Astrocyte of the spinal cord (primary cell): ENCODE data around the gene CDKAL1.

Experiments used
- DNase-seq: peaks from one replicate; pipeline ENCODE4 v3.0.0; 2011; ENCODE audit warnings: low read depth, low spot score
- H3K4me3 ChIP-seq: 2 replicates; pipeline ENCODE4 v1.5.1; 2011; ENCODE audit warnings: low read depth, mild to moderate bottlenecking, low read length, moderate library complexity
- CTCF ChIP-seq: IDR thresholded peaks from 2 replicates; pipeline ENCODE4 v1.5.1; 2012; ENCODE audit warnings: low read depth, mild to moderate bottlenecking, low read length, inconsistent platforms
- in situ Hi-C: cut with HindIII; loops from 2 replicates; pipeline ENCODE4 v1.10.0; 2017; ENCODE audit warnings: low sequenced_read_pairs

CDKAL1 gene

GRCh38 chr6:20693466-20694063 lies 159.3 kb downstream of the CDKAL1 start:
- in situ Hi-C loops, result no loop called here
- DNase-seq, result no peak
- no peak overlapping the region for H3K4me3 ChIP-seq
- TF ChIP-seq CTCF, result no peak

- H3K4me3 ChIP-seq, result no peak overlapping the region
- DNase-seq, result peak; percentile 47
- in situ Hi-C loops, result no loop called here
- no peak for TF ChIP-seq CTCF
Observed at GRCh38 chr6:20696676-20697075, 162.4 kb downstream of the CDKAL1 start.

GRCh38 chr6:20698675-20699074 lies 164.4 kb downstream of the CDKAL1 start:
- TF ChIP-seq CTCF, result no peak
- DNase-seq, result no peak
- no peak overlapping the region for H3K4me3 ChIP-seq
- in situ Hi-C loops, result no loop called here

- no peak for DNase-seq
- in situ Hi-C loops, result no loop called here
- no peak for TF ChIP-seq CTCF
- H3K4me3 ChIP-seq, result no peak overlapping the region
Observed at GRCh38 chr6:20699402-20699801, 165.1 kb downstream of the CDKAL1 start.

- in situ Hi-C loops, result no loop called here
- DNase-seq, result no peak
- no peak for TF ChIP-seq CTCF
- H3K4me3 ChIP-seq, result no peak overlapping the region
Observed at GRCh38 chr6:20700375-20700774, 166.1 kb downstream of the CDKAL1 start.

GRCh38 chr6:20702366-20702765 lies 168.1 kb downstream of the CDKAL1 start:
- no peak for DNase-seq
- H3K4me3 ChIP-seq, result no peak overlapping the region
- TF ChIP-seq CTCF, result no peak
- in situ Hi-C loops, result no loop called here

- no peak overlapping the region for H3K4me3 ChIP-seq
- no peak for TF ChIP-seq CTCF
- DNase-seq, result no peak
- in situ Hi-C loops, result no loop called here
Observed at GRCh38 chr6:20703049-20703448, 168.8 kb downstream of the CDKAL1 start.
